K562 (cell line): Measurements from ENCODE around the gene RAB1B. TPM values are rescaled to one million over a fixed set of nuclear protein-coding genes. Genes with fewer than 3 reads are reported as not detected.

Experiments
- ATF1 ChIP-seq, 2 experiments: fragments of 450-650 bp in 1 of 2; IDR thresholded peaks; 2 replicates each; pipeline ENCODE4 v1.6.1; 2016; ENCODE audit warnings: missing compliant biosample characterization in 1 of 2, missing genetic modification characterization in 1 of 2
- ATF7 ChIP-seq: fragments of 450-650 bp; IDR thresholded peaks from 2 replicates; pipeline ENCODE4 v1.7.1; 2014; ENCODE audit warnings: mild to moderate bottlenecking, moderate library complexity
- CREM ChIP-seq: IDR thresholded peaks from 2 replicates; pipeline ENCODE4 v1.6.1; 2014; ENCODE audit warnings: antibody characterized with exemption, low read depth
- DPF2 ChIP-seq: fragments of 450-650 bp; IDR thresholded peaks from 2 replicates; pipeline ENCODE4 v1.6.1; 2016
- HNRNPLL ChIP-seq: fragments of 200-400 bp; formaldehyde crosslinking; IDR thresholded peaks from 2 replicates; pipeline ENCODE4 v1.6.1; 2017; ENCODE audit warnings: low read length, low read depth, mild to moderate bottlenecking; ENCODE audit not compliant: poor library complexity, severe bottlenecking
- MBD2 ChIP-seq: sonication (generic); IDR thresholded peaks from 2 replicates; pipeline ENCODE4 v1.6.1; 2016; ENCODE audit warnings: low read depth, borderline replicate concordance
- MEIS2 ChIP-seq: fragments of 450-650 bp; IDR thresholded peaks from 2 replicates; pipeline ENCODE4 v1.6.1; 2014; ENCODE audit warnings: mild to moderate bottlenecking; ENCODE audit not compliant: partially characterized antibody
- PML ChIP-seq: IDR thresholded peaks from 2 replicates; pipeline ENCODE4 v1.6.1; 2012; ENCODE audit warnings: low read length, inconsistent platforms
- RB1 ChIP-seq: fragments of 450-650 bp; IDR thresholded peaks from 2 replicates; pipeline ENCODE4 v1.6.1; 2017; ENCODE audit warnings: low read depth, mild to moderate bottlenecking
- SUPT5H ChIP-seq: fragments of 450-650 bp; IDR thresholded peaks from 2 replicates; pipeline ENCODE4 v1.6.1; 2016
- ZNF75A ChIP-seq: fragments of 450-650 bp; formaldehyde crosslinking; IDR thresholded peaks from 2 replicates; pipeline ENCODE4 v1.4.0; 2020; ENCODE audit warnings: mild to moderate bottlenecking
- polyA plus RNA-seq, 8 experiments: library from polyadenylated mRNA; depleted of rRNA in 4 of 8; stranded (reverse) in 5 of 8; unstranded in 3 of 8; fragments of >200 nt; fragmentation: Nextera tagmentation in 2 of 8; fragmentation: Illumina TruSeq in 1 of 8; extraction: Ambion mirVana in 2 of 8; extraction: Trizol in 1 of 8; gene quantifications; 2 replicates each; pipeline versions ENCODE4 v1.2.1 to v1.2.3, GENCODE V29; 2011 to 2014; ENCODE audit warnings: inconsistent platforms in 1 of 8, missing spikeins in 1 of 8
- total RNA-seq, 7 experiments: library from RNA; depleted of rRNA in 6 of 7; stranded (reverse); fragments of >200 nt in 6 of 7; fragmentation: Illumina TruSeq in 2 of 7; extraction: Trizol in 2 of 7; gene quantifications; 2 replicates each; pipeline versions ENCODE4 v1.2.1 to v1.2.3, GENCODE V29; 2011 to 2021; ENCODE audit warnings: low replicate concordance in 1 of 7
- TF ChIP-seq, protein P1 (sequence below): sonication (generic); formaldehyde crosslinking; IDR thresholded peaks from 2 replicates; pipeline ENCODE4 v1.9.0; 2022; ENCODE audit warnings: mild to moderate bottlenecking, missing genetic modification reagents
- TF ChIP-seq, protein P2 (sequence below): fragments of 250-450 bp; sonication (Bioruptor Pico); IDR thresholded peaks from 2 replicates; pipeline ENCODE4 v1.4.0; 2020
- TF ChIP-seq, protein P3 (sequence below), 2 experiments: fragments of 450-650 bp in 1 of 2; sonication (generic) in 1 of 2; formaldehyde crosslinking in 1 of 2; IDR thresholded peaks; 2 replicates each; pipeline versions ENCODE4 v1.7.1 to v1.9.0; 2016 to 2022; ENCODE audit warnings: inconsistent platforms in 1 of 2, mild to moderate bottlenecking in 1 of 2, missing genetic modification reagents in 1 of 2
- TF ChIP-seq, protein P4 (sequence below): sonication (generic); formaldehyde crosslinking; IDR thresholded peaks from 2 replicates; pipeline ENCODE4 v1.8.1; 2022; ENCODE audit warnings: missing genetic modification reagents

The RAB1B gene
- total and polyA plus RNA-seq, 9 of the 15 experiments (the other 6 are each of a cell fraction or from before 2014, with no cell fraction given): 5.6 to 146 (median 98.6) TPM

DNA sequence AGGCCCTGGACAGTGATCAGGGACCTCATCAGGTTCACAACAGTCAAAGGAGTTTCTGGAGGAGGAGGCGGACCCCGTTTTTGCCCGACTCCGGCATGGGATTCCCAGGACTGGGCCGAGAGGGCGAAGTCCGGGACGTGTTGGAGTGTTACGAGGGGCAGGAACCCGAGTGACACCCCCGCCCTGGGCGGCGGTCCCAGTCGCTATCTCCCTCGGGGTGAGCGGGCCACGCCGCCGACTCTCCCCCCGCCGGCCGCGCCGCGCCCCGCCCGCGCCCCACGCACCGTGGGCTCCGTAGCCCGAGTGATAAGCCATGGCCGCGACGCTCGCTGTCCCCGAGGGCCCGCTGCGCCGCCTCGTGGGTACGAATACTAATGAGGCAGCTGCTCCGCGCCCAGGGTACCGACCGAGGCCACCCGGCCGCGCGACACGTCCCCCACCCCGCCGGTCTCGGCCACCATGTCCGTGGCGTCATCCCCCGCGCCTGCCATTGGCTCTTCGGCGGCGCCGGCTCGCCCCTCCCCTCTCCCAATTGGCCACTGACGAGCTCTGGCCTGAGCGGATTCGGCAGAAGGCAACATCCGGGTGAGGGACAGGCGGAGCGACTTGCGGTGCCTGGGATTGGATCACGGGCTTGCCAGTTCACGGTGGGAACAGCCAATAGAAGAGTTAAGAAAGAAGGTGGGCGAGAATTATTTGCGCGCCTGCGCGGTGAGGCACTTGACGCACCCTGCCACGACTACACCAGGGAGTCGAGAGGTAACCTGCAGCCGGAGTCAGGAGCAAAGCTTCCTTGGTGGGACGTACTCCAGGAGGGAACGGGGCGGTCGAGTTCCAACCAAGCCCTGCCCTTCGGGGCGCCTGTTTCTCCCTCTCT is 20.5 kb downstream of the RAB1B start, which contains the start of gene YIF1A (continued):
- TF ChIP-seq, protein P1, sequence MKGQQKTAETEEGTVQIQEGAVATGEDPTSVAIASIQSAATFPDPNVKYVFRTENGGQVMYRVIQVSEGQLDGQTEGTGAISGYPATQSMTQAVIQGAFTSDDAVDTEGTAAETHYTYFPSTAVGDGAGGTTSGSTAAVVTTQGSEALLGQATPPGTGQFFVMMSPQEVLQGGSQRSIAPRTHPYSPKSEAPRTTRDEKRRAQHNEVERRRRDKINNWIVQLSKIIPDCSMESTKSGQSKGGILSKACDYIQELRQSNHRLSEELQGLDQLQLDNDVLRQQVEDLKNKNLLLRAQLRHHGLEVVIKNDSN (CRISPR knock-in tag): peak; percentile 60
- TF ChIP-seq ZNF75A (CRISPR knock-in tag): no peak
- peak; percentile 34 for TF ChIP-seq HNRNPLL
- TF ChIP-seq PML: peak; percentile 55
- TF ChIP-seq ATF1 (CRISPR knock-in tag; IDR thresholded peaks at IDR 0.05): no peak
- peak; percentile 96 for TF ChIP-seq ATF1 (tag; IDR thresholded peaks at IDR 0.05)
- peak; percentile 93 for TF ChIP-seq RB1
- peak; percentile 98 for TF ChIP-seq MBD2
- TF ChIP-seq, protein P2, sequence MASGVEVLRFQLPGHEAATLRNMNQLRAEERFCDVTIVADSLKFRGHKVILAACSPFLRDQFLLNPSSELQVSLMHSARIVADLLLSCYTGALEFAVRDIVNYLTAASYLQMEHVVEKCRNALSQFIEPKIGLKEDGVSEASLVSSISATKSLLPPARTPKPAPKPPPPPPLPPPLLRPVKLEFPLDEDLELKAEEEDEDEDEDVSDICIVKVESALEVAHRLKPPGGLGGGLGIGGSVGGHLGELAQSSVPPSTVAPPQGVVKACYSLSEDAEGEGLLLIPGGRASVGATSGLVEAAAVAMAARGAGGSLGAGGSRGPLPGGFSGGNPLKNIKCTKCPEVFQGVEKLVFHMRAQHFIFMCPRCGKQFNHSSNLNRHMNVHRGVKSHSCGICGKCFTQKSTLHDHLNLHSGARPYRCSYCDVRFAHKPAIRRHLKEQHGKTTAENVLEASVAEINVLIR (CRISPR knock-in tag): peak; percentile 68
- peak; percentile 94 for TF ChIP-seq CREM
- peak; percentile 99 for TF ChIP-seq ATF7
- 0 out of 2 replicates have a peak, but pooled peaks have one; percentile 16 for TF ChIP-seq DPF2
- TF ChIP-seq MEIS2: peak; percentile 76
- TF ChIP-seq, protein P3, sequence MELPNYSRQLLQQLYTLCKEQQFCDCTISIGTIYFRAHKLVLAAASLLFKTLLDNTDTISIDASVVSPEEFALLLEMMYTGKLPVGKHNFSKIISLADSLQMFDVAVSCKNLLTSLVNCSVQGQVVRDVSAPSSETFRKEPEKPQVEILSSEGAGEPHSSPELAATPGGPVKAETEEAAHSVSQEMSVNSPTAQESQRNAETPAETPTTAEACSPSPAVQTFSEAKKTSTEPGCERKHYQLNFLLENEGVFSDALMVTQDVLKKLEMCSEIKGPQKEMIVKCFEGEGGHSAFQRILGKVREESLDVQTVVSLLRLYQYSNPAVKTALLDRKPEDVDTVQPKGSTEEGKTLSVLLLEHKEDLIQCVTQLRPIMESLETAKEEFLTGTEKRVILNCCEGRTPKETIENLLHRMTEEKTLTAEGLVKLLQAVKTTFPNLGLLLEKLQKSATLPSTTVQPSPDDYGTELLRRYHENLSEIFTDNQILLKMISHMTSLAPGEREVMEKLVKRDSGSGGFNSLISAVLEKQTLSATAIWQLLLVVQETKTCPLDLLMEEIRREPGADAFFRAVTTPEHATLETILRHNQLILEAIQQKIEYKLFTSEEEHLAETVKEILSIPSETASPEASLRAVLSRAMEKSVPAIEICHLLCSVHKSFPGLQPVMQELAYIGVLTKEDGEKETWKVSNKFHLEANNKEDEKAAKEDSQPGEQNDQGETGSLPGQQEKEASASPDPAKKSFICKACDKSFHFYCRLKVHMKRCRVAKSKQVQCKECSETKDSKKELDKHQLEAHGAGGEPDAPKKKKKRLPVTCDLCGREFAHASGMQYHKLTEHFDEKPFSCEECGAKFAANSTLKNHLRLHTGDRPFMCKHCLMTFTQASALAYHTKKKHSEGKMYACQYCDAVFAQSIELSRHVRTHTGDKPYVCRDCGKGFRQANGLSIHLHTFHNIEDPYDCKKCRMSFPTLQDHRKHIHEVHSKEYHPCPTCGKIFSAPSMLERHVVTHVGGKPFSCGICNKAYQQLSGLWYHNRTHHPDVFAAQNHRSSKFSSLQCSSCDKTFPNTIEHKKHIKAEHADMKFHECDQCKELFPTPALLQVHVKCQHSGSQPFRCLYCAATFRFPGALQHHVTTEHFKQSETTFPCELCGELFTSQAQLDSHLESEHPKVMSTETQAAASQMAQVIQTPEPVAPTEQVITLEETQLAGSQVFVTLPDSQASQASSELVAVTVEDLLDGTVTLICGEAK (IDR thresholded peaks at IDR 0.05): peak; percentile 86
- TF ChIP-seq, protein P3 (CRISPR knock-in tag; IDR thresholded peaks at IDR 0.05): no peak
- TF ChIP-seq SUPT5H: peak; percentile 90
- TF ChIP-seq, protein P4, sequence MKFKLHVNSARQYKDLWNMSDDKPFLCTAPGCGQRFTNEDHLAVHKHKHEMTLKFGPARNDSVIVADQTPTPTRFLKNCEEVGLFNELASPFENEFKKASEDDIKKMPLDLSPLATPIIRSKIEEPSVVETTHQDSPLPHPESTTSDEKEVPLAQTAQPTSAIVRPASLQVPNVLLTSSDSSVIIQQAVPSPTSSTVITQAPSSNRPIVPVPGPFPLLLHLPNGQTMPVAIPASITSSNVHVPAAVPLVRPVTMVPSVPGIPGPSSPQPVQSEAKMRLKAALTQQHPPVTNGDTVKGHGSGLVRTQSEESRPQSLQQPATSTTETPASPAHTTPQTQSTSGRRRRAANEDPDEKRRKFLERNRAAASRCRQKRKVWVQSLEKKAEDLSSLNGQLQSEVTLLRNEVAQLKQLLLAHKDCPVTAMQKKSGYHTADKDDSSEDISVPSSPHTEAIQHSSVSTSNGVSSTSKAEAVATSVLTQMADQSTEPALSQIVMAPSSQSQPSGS: peak; percentile 94
